Measurements from ENCODE around the gene KIAA1217. TPM values are rescaled to one million over a fixed set of nuclear protein-coding genes. Genes with fewer than 3 reads are reported as not detected.
"Not testable (repeated sequence)": the region's sequence is repeated elsewhere in the genome, so short reads cannot be mapped to it uniquely, and the experiment has no call there.

KIAA1217 gene
- total RNA-seq, 4 donors from 2014 or later, result 46.9 to 108 (median 61.5) TPM

- Histone ChIP-seq H3K27me3 (no peaks in the 10 kb centered on the region), H3K27ac (no peak overlapping the region)
Observed at GRCh38 chr10:24333736-24334135, 124.8 kb downstream of the KIAA1217 start.

GRCh38 chr10:24334279-24334939 is 125.5 kb downstream of the KIAA1217 start:
- DNase-seq, result no peak
- Histone ChIP-seq H3K27me3 (no peaks in the 10 kb centered on the region), H3K36me3 (no peaks in the 10 kb centered on the region), H3K27ac (no peak overlapping the region), H3K9me3 (no peaks in the 10 kb centered on the region), H3K4me1 (no peaks in the 10 kb centered on the region), H3K4me3 (no peak overlapping the region)
- no peak for TF ChIP-seq CTCF (IDR thresholded peaks at IDR 0.05)
- TF ChIP-seq POLR2A (IDR thresholded peaks at IDR 0.05), result no peak

More at GRCh38 chr10:24333736-24334135, 124.8 kb downstream of the KIAA1217 start:
- DNase-seq, result no peak
- no peak overlapping the region for H3K4me3 ChIP-seq
- no peaks in the 10 kb centered on the region for H3K4me1 ChIP-seq
- no peaks in the 10 kb centered on the region for H3K9me3 ChIP-seq
- H3K36me3 ChIP-seq, result no peaks in the 10 kb centered on the region
- no peak for TF ChIP-seq POLR2A (IDR thresholded peaks at IDR 0.05)
- TF ChIP-seq CTCF (IDR thresholded peaks at IDR 0.05), result no peak

- not testable (repeated sequence) for H3K36me3 ChIP-seq, DNase-seq, H3K27me3 ChIP-seq, H3K9me3 ChIP-seq, H3K27ac ChIP-seq, H3K4me1 ChIP-seq, H3K4me3 ChIP-seq
Observed at GRCh38 chr10:24337723-24338122, 128.8 kb downstream of the KIAA1217 start.

GRCh38 chr10:24339387-24339786 is 130.4 kb downstream of the KIAA1217 start:
- TF ChIP-seq POLR2A (IDR thresholded peaks at IDR 0.05) (no peak), CTCF (IDR thresholded peaks at IDR 0.05) (no peak)
- DNase-seq, result no peak
- Histone ChIP-seq H3K27ac (no peak overlapping the region), H3K27me3 (no peaks in the 10 kb centered on the region), H3K4me1 (no peaks in the 10 kb centered on the region), H3K9me3 (no peaks in the 10 kb centered on the region), H3K4me3 (no peak overlapping the region), H3K36me3 (no peaks in the 10 kb centered on the region)

GRCh38 chr10:24340446-24340845 is 131.5 kb downstream of the KIAA1217 start:
- Histone ChIP-seq H3K9me3 (no peaks in the 10 kb centered on the region), H3K36me3 (no peaks in the 10 kb centered on the region), H3K4me3 (no peak overlapping the region), H3K27me3 (no peaks in the 10 kb centered on the region), H3K27ac (no peak overlapping the region), H3K4me1 (no peaks in the 10 kb centered on the region)
- DNase-seq, result no peak
- TF ChIP-seq POLR2A (IDR thresholded peaks at IDR 0.05), result no peak
- no peak for TF ChIP-seq CTCF (IDR thresholded peaks at IDR 0.05)

- Histone ChIP-seq H3K4me1 (no peaks in the 10 kb centered on the region), H3K27ac (no peak overlapping the region), H3K36me3 (no peaks in the 10 kb centered on the region), H3K9me3 (no peaks in the 10 kb centered on the region), H3K27me3 (no peaks in the 10 kb centered on the region), H3K4me3 (no peak overlapping the region)
- no peak for DNase-seq
- no peak for TF ChIP-seq POLR2A (IDR thresholded peaks at IDR 0.05)
- TF ChIP-seq CTCF (IDR thresholded peaks at IDR 0.05), result no peak
Observed at GRCh38 chr10:24340883-24341282, 131.9 kb downstream of the KIAA1217 start.
